MM.1S (cell line): Measurements from ENCODE around the gene PDILT.

Experiments used
- DNase-seq: peaks from one replicate; pipeline ENCODE4 v3.0.0-alpha.2; 2015
- H2AFZ ChIP-seq: fragments of 300-600 bp; sonication (generic); 2 replicates; pipeline ENCODE4 v1.6.0; 2016; ENCODE audit warnings: antibody characterized with exemption, low read length
- H3F3A ChIP-seq: fragments of 300-600 bp; sonication (generic); 2 replicates; pipeline ENCODE4 v1.6.1; 2016; ENCODE audit warnings: mild to moderate bottlenecking, antibody characterized with exemption, low read length, moderate library complexity, mixed read lengths; ENCODE audit not compliant: insufficient read depth
- H3K27ac ChIP-seq: fragments of 300-600 bp; sonication (generic); 2 replicates; pipeline ENCODE4 v1.5.1; 2016; ENCODE audit warnings: mild to moderate bottlenecking, low read length
- H3K27me3 ChIP-seq: fragments of 300-600 bp; sonication (generic); replicated peaks from 2 replicates; pipeline ENCODE4 v1.6.0; 2016; ENCODE audit warnings: low read length; ENCODE audit not compliant: insufficient read depth
- H3K36me3 ChIP-seq: fragments of 300-600 bp; sonication (generic); replicated peaks from 2 replicates; pipeline ENCODE4 v1.6.1; 2016; ENCODE audit warnings: mild to moderate bottlenecking, low read length, mixed read lengths; ENCODE audit not compliant: insufficient read depth
- H3K4me1 ChIP-seq: fragments of 300-600 bp; sonication (generic); 2 replicates; pipeline ENCODE4 v1.6.1; 2016; ENCODE audit warnings: low read length, mixed read lengths
- H3K4me2 ChIP-seq: fragments of 300-600 bp; sonication (generic); 2 replicates; pipeline ENCODE4 v1.6.0; 2016; ENCODE audit warnings: low read depth, low read length
- H3K4me3 ChIP-seq: fragments of 300-600 bp; sonication (generic); 2 replicates; pipeline ENCODE4 v1.5.1; 2016; ENCODE audit warnings: low read length, mixed read lengths
- H3K79me2 ChIP-seq: fragments of 300-600 bp; sonication (generic); 2 replicates; pipeline ENCODE4 v1.6.1; 2016; ENCODE audit warnings: mixed run types, low read length, mixed read lengths
- H3K9ac ChIP-seq: fragments of 300-600 bp; sonication (generic); 2 replicates; pipeline ENCODE4 v1.6.1; 2016; ENCODE audit warnings: low read length, mixed read lengths
- H3K9me2 ChIP-seq: fragments of 300-600 bp; sonication (generic); replicated peaks from 2 replicates; pipeline ENCODE4 v1.6.1; 2016; ENCODE audit warnings: mild to moderate bottlenecking, low read length, mixed read lengths; ENCODE audit not compliant: insufficient read depth
- H3K9me3 ChIP-seq: fragments of 300-600 bp; sonication (generic); replicated peaks from 2 replicates; pipeline ENCODE4 v1.6.1; 2016; ENCODE audit warnings: mild to moderate bottlenecking, low read length, mixed read lengths; ENCODE audit not compliant: insufficient read depth
- H4K20me1 ChIP-seq: fragments of 300-600 bp; sonication (generic); 2 replicates; pipeline ENCODE4 v1.6.1; 2016; ENCODE audit warnings: mild to moderate bottlenecking, low read length, moderate library complexity, mixed read lengths; ENCODE audit not compliant: insufficient read depth
- CTCF ChIP-seq: fragments of 300-600 bp; sonication (generic); IDR thresholded peaks from 2 replicates; pipeline ENCODE4 v1.5.1; 2016; ENCODE audit warnings: antibody characterized with exemption, low read length, mixed read lengths
- EZH2 ChIP-seq: fragments of 300-600 bp; sonication (generic); optimal IDR thresholded peaks from 2 replicates; pipeline ENCODE3; 2017; ENCODE audit warnings: low read depth, mild to moderate bottlenecking, antibody characterized with exemption, low read length, mixed read lengths
- EZH2phosphoT487 ChIP-seq: fragments of 300-600 bp; sonication (generic); IDR thresholded peaks from 2 replicates; pipeline ENCODE4 v1.6.1; 2018; ENCODE audit warnings: antibody characterized with exemption, low read length

PDILT gene

GRCh38 chr16:20344611-20345010 lies 59.9 kb downstream of the PDILT start:
- Histone ChIP-seq H3K27me3 (no peaks in the 10 kb centered on the region), H4K20me1 (no peaks in the 10 kb centered on the region), H3F3A (no peaks in the 10 kb centered on the region), H3K36me3 (no peaks in the 10 kb centered on the region), H3K9me2 (no peaks in the 10 kb centered on the region), H2AFZ (no peak overlapping the region), H3K4me1 (no peaks in the 10 kb centered on the region), H3K4me2 (no peak overlapping the region), H3K79me2 (no peaks in the 10 kb centered on the region), H3K27ac (no peak overlapping the region), H3K9me3 (no peaks in the 10 kb centered on the region), H3K9ac (no peak overlapping the region), H3K4me3 (no peak overlapping the region)
- DNase-seq: no peak
- TF ChIP-seq EZH2phosphoT487: no peak
- no peak for TF ChIP-seq EZH2
- no peak for TF ChIP-seq CTCF

GRCh38 chr16:20339744-20340143 lies 64.8 kb downstream of the PDILT start:
- Histone ChIP-seq H3K36me3 (no peaks in the 10 kb centered on the region), H3K27me3 (no peaks in the 10 kb centered on the region), H3K4me1 (no peaks in the 10 kb centered on the region), H4K20me1 (no peaks in the 10 kb centered on the region), H3K9me3 (no peaks in the 10 kb centered on the region), H3F3A (no peaks in the 10 kb centered on the region), H3K4me2 (no peak overlapping the region), H2AFZ (no peak overlapping the region), H3K9ac (no peak overlapping the region), H3K4me3 (no peak overlapping the region), H3K27ac (no peak overlapping the region), H3K79me2 (no peaks in the 10 kb centered on the region), H3K9me2 (no peaks in the 10 kb centered on the region)
- TF ChIP-seq EZH2 (no peak), EZH2phosphoT487 (no peak), CTCF (no peak)
- no peak for DNase-seq

GRCh38 chr16:20336955-20337354 lies 67.6 kb downstream of the PDILT start:
- Histone ChIP-seq H3K27ac (no peak overlapping the region), H3K4me2 (no peak overlapping the region), H3K27me3 (no peaks in the 10 kb centered on the region), H3K79me2 (no peaks in the 10 kb centered on the region), H4K20me1 (no peaks in the 10 kb centered on the region), H3K36me3 (no peaks in the 10 kb centered on the region), H2AFZ (no peak overlapping the region), H3K9me3 (no peaks in the 10 kb centered on the region), H3K4me3 (no peak overlapping the region), H3F3A (no peaks in the 10 kb centered on the region), H3K9me2 (no peaks in the 10 kb centered on the region), H3K4me1 (no peaks in the 10 kb centered on the region), H3K9ac (no peak overlapping the region)
- no peak for DNase-seq
- TF ChIP-seq EZH2 (no peak), CTCF (no peak), EZH2phosphoT487 (no peak)

GRCh38 chr16:20334396-20334795 lies 70.1 kb downstream of the PDILT start:
- Histone ChIP-seq H3K79me2 (no peaks in the 10 kb centered on the region), H3K9me3 (no peaks in the 10 kb centered on the region), H3K27ac (no peak overlapping the region), H3K4me3 (no peak overlapping the region), H3F3A (no peaks in the 10 kb centered on the region), H3K9me2 (no peaks in the 10 kb centered on the region), H3K27me3 (no peaks in the 10 kb centered on the region), H3K4me2 (no peak overlapping the region), H3K4me1 (no peaks in the 10 kb centered on the region), H2AFZ (no peak overlapping the region), H3K9ac (no peak overlapping the region), H3K36me3 (no peaks in the 10 kb centered on the region), H4K20me1 (no peaks in the 10 kb centered on the region)
- no peak for DNase-seq
- TF ChIP-seq CTCF (no peak), EZH2 (no peak), EZH2phosphoT487 (no peak)
